Activated CD8-positive, alpha-beta memory T cell treated with anti-CD3 and anti-CD28 coated beads for 1 hour (primary cell): ENCODE measurements around the gene CARD11.
"Not testable (repeated sequence)": the region's sequence is repeated elsewhere in the genome, so short reads cannot be mapped to it uniquely, and the experiment has no call there.

Source experiments
- DNase-seq, 2 donors: peaks; one replicate each; pipeline ENCODE4 v3.0.0-alpha.2; 2020; ENCODE audit warnings: low read depth in 1 of 2; ENCODE audit errors: extremely low read depth in 1 of 2

CARD11 gene

GRCh38 chr7:3065724-3066143 is 22.1 kb upstream of the CARD11 start:
- DNase-seq: peak in 1 of 2 donors; percentile 33

- DNase-seq: no peak
Measured at GRCh38 chr7:3064067-3064466, 20.4 kb upstream of the CARD11 start.

GRCh38 chr7:3063016-3063753 is 19.5 kb upstream of the CARD11 start:
- peak in 1 of 2 donors; percentile 44 for DNase-seq

GRCh38 chr7:3057066-3057420 is 13.4 kb upstream of the CARD11 start:
- no peak for DNase-seq

- DNase-seq: no peak
Measured at GRCh38 chr7:3056234-3057065, 12.8 kb upstream of the CARD11 start.

GRCh38 chr7:3055626-3056025 is 12.0 kb upstream of the CARD11 start:
- DNase-seq: no peak

GRCh38 chr7:3042861-3043489 is 692 bp downstream of the CARD11 start:
- DNase-seq: peak in 1 of 2 donors; percentile 54

- no peak for DNase-seq
Measured at GRCh38 chr7:3041986-3042675, 1.5 kb downstream of the CARD11 start.

GRCh38 chr7:3039787-3040186 is 3.9 kb downstream of the CARD11 start:
- no peak for DNase-seq

GRCh38 chr7:3038011-3038410 is 5.7 kb downstream of the CARD11 start:
- DNase-seq: not testable (repeated sequence)

GRCh38 chr7:3037259-3037658 is 6.4 kb downstream of the CARD11 start:
- no peak for DNase-seq

GRCh38 chr7:3034591-3035150 is 9.0 kb downstream of the CARD11 start:
- no peak for DNase-seq

GRCh38 chr7:3033581-3033980 is 10.1 kb downstream of the CARD11 start:
- DNase-seq: no peak

GRCh38 chr7:3033136-3033535 is 10.5 kb downstream of the CARD11 start:
- no peak for DNase-seq

- no peak for DNase-seq
Measured at GRCh38 chr7:3032256-3032655, 11.4 kb downstream of the CARD11 start.

GRCh38 chr7:3029138-3029537 is 14.5 kb downstream of the CARD11 start:
- DNase-seq: no peak

GRCh38 chr7:3028758-3029093 is 14.9 kb downstream of the CARD11 start:
- no peak for DNase-seq

- DNase-seq: no peak
Measured at GRCh38 chr7:3028071-3028757, 15.5 kb downstream of the CARD11 start.

- no peak for DNase-seq
Measured at GRCh38 chr7:3027005-3027845, 16.4 kb downstream of the CARD11 start.
